Chondrocyte (in vitro differentiated cells): Measurements from ENCODE around the gene SH2D3C. TPM values are rescaled to one million over a fixed set of nuclear protein-coding genes. Genes with fewer than 3 reads are reported as not detected.

Experiments
- DNase-seq: peaks from one replicate; pipeline ENCODE4 v3.0.0; 2021; ENCODE audit warnings: mixed read lengths, low spot score
- H3K27ac Mint-ChIP-seq: one replicate; pipeline ENCODE4 v1.8.0; 2021; ENCODE audit warnings: mild to moderate bottlenecking, moderate library complexity, mixed read lengths; ENCODE audit not compliant: unreplicated experiment
- H3K27me3 Mint-ChIP-seq: 2 replicates; pipeline ENCODE4 v1.8.0; 2021; ENCODE audit warnings: low read depth, mixed read lengths
- H3K36me3 Mint-ChIP-seq: 2 replicates; pipeline ENCODE4 v1.8.0; 2021; ENCODE audit warnings: low read depth, mixed read lengths
- H3K4me1 Mint-ChIP-seq: 2 replicates; pipeline ENCODE4 v1.8.0; 2021; ENCODE audit warnings: low read depth, mild to moderate bottlenecking, mixed read lengths
- H3K4me3 Mint-ChIP-seq: one replicate; pipeline ENCODE4 v1.8.0; 2021; ENCODE audit warnings: mild to moderate bottlenecking, moderate library complexity, mixed read lengths; ENCODE audit not compliant: unreplicated experiment
- H3K9me3 Mint-ChIP-seq: 2 replicates; pipeline ENCODE4 v1.8.0; 2021; ENCODE audit warnings: low read depth, mixed read lengths
- CTCF ChIP-seq: fragments of 200-600 bp; sonication (generic); IDR thresholded peaks from 2 replicates; pipeline ENCODE4 v1.5.0; 2021; ENCODE audit warnings: antibody characterized with exemption, mild to moderate bottlenecking, moderate library complexity
- total RNA-seq: library from RNA; stranded (reverse); gene quantifications from 3 replicates; pipeline ENCODE4 v1.2.1, GENCODE V29; 2021

Gene SH2D3C
- total RNA-seq, 1 donor from 2014 or later = 9.9 TPM

- Mint-ChIP-seq H3K27ac (no peak overlapping the region), H3K4me1 (peaks cover 36% of the 10 kb centered on the region), H3K4me3 (no peak overlapping the region), H3K9me3 (no peaks in the 10 kb centered on the region), H3K36me3 (no peaks in the 10 kb centered on the region), H3K27me3 (no peaks in the 10 kb centered on the region)
- no peak for TF ChIP-seq CTCF
- DNase-seq = no peak
Measured at GRCh38 chr9:127773272-127773671, 5.2 kb downstream of the SH2D3C start.

- Mint-ChIP-seq H3K27ac (no peak overlapping the region), H3K36me3 (no peaks in the 10 kb centered on the region), H3K4me3 (no peak overlapping the region), H3K9me3 (no peaks in the 10 kb centered on the region), H3K27me3 (no peaks in the 10 kb centered on the region), H3K4me1 (peaks cover 40% of the 10 kb centered on the region)
- TF ChIP-seq CTCF = no peak
- DNase-seq = no peak
Measured at GRCh38 chr9:127772603-127773002, 5.9 kb downstream of the SH2D3C start.

GRCh38 chr9:127771570-127772189, 6.8 kb downstream of the SH2D3C start:
- Mint-ChIP-seq H3K27me3 (no peaks in the 10 kb centered on the region), H3K9me3 (no peaks in the 10 kb centered on the region), H3K36me3 (no peaks in the 10 kb centered on the region), H3K4me1 (peaks cover 46% of the 10 kb centered on the region), H3K27ac (peak overlapping the region; percentile 92), H3K4me3 (peak overlapping the region; percentile 89)
- TF ChIP-seq CTCF = no peak
- DNase-seq = no peak

- H3K27me3 Mint-ChIP-seq = no peaks in the 10 kb centered on the region
- peak; percentile 100 for DNase-seq
- H3K9me3 Mint-ChIP-seq = no peaks in the 10 kb centered on the region
- peak overlapping the region; percentile 92 for H3K27ac Mint-ChIP-seq
- H3K4me3 Mint-ChIP-seq = peak overlapping the region; percentile 89
- TF ChIP-seq CTCF = no peak
- H3K4me1 Mint-ChIP-seq = peaks cover 51% of the 10 kb centered on the region
- peaks cover 3% of the 10 kb centered on the region for H3K36me3 Mint-ChIP-seq
Measured at GRCh38 chr9:127770905-127771569, 7.4 kb downstream of the SH2D3C start.

- peaks cover 3% of the 10 kb centered on the region for H3K36me3 Mint-ChIP-seq
- peak overlapping the region; percentile 92 for H3K27ac Mint-ChIP-seq
- H3K27me3 Mint-ChIP-seq = no peaks in the 10 kb centered on the region
- H3K4me3 Mint-ChIP-seq = peak overlapping the region; percentile 89
- H3K4me1 Mint-ChIP-seq = peaks cover 53% of the 10 kb centered on the region
- H3K9me3 Mint-ChIP-seq = no peaks in the 10 kb centered on the region
- TF ChIP-seq CTCF = no peak
- DNase-seq = no peak
Measured at GRCh38 chr9:127770583-127770904, 7.9 kb downstream of the SH2D3C start.
